IPS-18a (cell line): ENCODE data around the gene FAAP20.

Experiments used
- H3K27ac ChIP-seq: one replicate; pipeline ENCODE4 v1.5.1; 2013; ENCODE audit warnings: low read length
- H3K27me3 ChIP-seq: one replicate; pipeline ENCODE4 v1.6.1; 2013; ENCODE audit warnings: mild to moderate bottlenecking, low read length; ENCODE audit not compliant: control insufficient read depth, insufficient read depth
- H3K36me3 ChIP-seq: one replicate; pipeline ENCODE4 v1.6.1; 2013; ENCODE audit warnings: low read depth, low read length; ENCODE audit not compliant: control insufficient read depth
- H3K4me1 ChIP-seq: one replicate; pipeline ENCODE4 v1.6.1; 2013; ENCODE audit warnings: low read depth, low read length; ENCODE audit not compliant: control insufficient read depth
- H3K4me3 ChIP-seq: one replicate; pipeline ENCODE4 v1.5.1; 2013; ENCODE audit warnings: low read length
- H3K9ac ChIP-seq: one replicate; pipeline ENCODE4 v1.6.1; 2013; ENCODE audit warnings: mild to moderate bottlenecking, low read length, moderate library complexity
- H3K9me3 ChIP-seq: one replicate; pipeline ENCODE4 v1.6.1; 2013; ENCODE audit warnings: low read depth, low read length; ENCODE audit not compliant: control insufficient read depth

Gene FAAP20

DNA sequence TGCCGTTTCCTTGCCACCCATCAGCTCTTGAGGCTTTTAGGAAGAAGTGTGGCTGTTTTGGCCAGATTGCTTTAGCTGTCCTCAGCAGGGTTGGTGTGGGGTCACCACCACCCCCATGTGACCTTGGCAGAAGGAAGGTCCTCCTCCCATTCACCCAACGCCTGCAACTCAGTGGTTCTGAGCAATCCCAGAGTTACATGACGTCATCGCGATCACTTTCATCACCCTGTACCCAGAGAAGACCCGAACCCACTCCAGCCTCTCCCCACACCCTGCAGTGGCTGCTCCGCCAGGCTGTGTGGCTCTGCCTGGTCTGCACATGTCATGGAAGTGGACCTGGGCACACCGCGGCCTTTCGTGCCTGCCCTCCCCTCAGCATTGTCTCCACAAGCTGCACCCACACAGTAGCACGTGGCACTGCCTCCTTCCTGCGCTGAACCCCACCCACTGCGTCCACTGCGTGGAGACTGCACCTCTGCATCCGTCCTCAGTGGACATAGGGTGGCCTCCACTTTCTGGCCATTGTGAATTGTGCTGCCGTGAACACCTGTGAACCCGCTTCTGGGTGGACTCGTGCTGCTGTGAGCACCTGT lies 16.5 kb downstream of the FAAP20 start:
- no peaks in the 10 kb centered on the region for H3K9me3 ChIP-seq
- H3K27ac ChIP-seq, result no peak overlapping the region
- H3K36me3 ChIP-seq, result no peaks in the 10 kb centered on the region
- no peaks in the 10 kb centered on the region for H3K27me3 ChIP-seq
- H3K4me3 ChIP-seq, result no peak overlapping the region
- no peak overlapping the region for H3K9ac ChIP-seq
- no peaks in the 10 kb centered on the region for H3K4me1 ChIP-seq

- Histone ChIP-seq H3K9ac (no peak overlapping the region), H3K4me3 (no peak overlapping the region), H3K27me3 (no peaks in the 10 kb centered on the region), H3K27ac (no peak overlapping the region), H3K36me3 (no peaks in the 10 kb centered on the region), H3K9me3 (no peaks in the 10 kb centered on the region), H3K4me1 (no peaks in the 10 kb centered on the region)
Measured at GRCh38 chr1:2177541-2177940, 17.0 kb downstream of the FAAP20 start.

DNA sequence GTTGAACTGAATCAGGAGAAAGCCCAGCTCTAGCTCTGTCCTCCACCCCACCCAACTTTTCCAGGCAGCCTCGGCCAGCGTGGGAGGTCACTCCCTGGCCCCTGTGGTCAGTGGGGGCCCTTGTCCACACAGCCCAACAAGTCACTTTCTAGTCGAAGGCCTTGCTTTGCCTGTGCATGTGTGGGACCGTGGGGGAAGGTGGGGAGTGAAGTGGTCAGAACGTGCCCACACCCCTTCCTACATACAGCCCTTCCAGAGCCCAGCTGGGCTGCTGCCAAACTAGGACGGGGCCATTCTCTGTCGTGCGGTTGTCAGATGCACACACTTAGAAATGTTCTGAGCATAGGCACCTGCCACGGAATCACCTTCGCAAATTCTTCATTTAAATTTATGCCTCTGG lies 18.0 kb downstream of the FAAP20 start:
- no peak overlapping the region for H3K4me3 ChIP-seq
- no peak overlapping the region for H3K27ac ChIP-seq
- H3K9ac ChIP-seq, result no peak overlapping the region
- no peaks in the 10 kb centered on the region for H3K9me3 ChIP-seq
- peaks cover 5% of the 10 kb centered on the region for H3K36me3 ChIP-seq
- H3K27me3 ChIP-seq, result no peaks in the 10 kb centered on the region
- no peaks in the 10 kb centered on the region for H3K4me1 ChIP-seq

DNA sequence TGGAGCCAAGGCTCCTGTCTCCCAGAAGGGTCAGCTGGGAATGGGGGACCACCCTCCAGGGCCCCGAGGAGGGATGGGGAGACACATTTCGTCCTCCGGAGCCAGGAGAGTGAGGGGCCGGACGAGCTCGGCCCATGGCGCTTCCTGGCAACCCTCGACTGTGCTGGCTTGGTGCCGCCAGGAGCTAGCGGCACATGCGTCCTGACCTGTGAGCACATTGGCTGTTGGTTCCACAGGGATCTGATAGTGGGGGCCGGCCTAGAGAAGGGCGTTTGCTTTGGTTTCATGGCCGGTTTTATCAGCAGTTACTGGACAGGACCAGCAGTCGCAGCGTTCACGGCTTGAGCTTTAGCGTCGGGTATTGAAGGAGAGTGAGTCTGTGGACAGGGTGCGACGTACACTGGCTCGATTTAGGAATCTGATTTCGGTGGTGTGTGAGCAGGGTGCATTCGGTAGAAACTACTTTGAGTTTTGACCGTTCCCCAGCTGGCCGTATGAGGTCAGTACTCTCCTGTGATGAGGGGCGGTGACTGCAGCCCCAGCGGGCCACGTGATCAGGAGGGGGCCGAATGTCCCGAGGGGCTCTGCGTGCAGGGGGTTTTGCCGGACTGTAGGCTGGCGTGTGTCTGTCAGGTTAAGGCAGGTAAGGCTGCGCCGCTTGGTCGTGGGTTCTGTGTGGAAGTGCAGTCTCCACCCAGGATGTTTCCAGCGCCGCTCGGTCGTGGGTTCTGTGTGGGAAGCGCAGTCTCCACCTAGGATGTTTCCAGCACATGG lies 18.7 kb downstream of the FAAP20 start:
- Histone ChIP-seq H3K36me3 (peaks cover 5% of the 10 kb centered on the region), H3K4me1 (no peaks in the 10 kb centered on the region), H3K4me3 (no peak overlapping the region), H3K27me3 (no peaks in the 10 kb centered on the region), H3K9me3 (no peaks in the 10 kb centered on the region), H3K27ac (no peak overlapping the region), H3K9ac (no peak overlapping the region)

DNA sequence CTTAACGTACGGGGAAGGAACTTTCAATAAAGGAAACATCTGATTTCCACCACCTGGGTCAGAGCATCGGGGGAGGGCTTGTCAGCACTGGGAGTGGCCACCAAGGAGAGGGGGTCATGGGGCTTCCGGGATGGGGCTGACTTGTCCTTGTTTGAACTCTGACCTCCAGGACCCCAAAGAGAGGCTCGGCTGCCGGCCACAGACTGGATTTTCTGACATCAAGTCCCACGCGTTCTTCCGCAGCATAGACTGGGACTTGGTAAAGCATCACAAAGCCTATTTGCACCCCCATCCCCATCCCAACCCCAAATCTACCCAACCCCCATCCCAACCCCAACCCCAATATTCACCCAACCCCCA lies 19.5 kb downstream of the FAAP20 start:
- Histone ChIP-seq H3K9me3 (no peaks in the 10 kb centered on the region), H3K4me1 (no peaks in the 10 kb centered on the region), H3K27ac (no peak overlapping the region), H3K36me3 (peaks cover 5% of the 10 kb centered on the region), H3K4me3 (no peak overlapping the region), H3K9ac (no peak overlapping the region), H3K27me3 (no peaks in the 10 kb centered on the region)

DNA sequence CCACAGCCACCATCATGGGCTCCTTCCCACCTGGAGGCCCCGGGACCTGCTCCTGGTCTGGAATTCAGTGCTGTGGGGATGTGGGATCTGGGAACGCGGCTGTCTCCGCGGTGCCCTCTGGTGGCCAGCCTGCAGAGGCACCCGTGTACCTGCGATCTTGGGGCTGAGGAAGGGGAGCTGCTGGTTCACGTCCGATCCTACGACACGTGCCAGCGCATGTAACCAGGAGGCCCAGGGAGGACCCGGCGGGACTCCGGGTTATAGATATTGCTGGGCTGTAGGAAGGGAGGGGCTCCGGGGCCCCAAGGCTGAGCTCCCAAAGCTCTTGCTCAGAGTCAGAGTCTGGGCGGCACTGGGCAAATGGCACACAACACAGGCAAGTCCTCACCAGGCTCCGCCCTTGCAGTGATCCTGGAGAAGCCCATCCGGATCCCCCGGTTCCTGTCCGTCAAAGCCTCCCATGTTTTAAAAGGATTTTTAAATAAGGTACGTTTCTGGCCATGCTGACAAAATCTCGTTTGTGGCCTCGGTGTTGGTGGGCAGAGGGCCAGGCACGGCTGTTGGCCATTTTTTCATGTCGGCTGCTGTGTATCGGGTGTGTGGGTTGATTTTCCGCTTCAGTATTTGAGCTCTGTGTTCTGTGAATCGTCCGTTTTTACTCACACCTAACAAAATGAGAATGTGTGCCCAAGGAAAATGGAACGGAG lies 20.1 kb downstream of the FAAP20 start:
- Histone ChIP-seq H3K9me3 (no peaks in the 10 kb centered on the region), H3K4me1 (no peaks in the 10 kb centered on the region), H3K9ac (no peak overlapping the region), H3K4me3 (no peak overlapping the region), H3K27ac (no peak overlapping the region), H3K36me3 (peaks cover 5% of the 10 kb centered on the region), H3K27me3 (no peaks in the 10 kb centered on the region)

DNA sequence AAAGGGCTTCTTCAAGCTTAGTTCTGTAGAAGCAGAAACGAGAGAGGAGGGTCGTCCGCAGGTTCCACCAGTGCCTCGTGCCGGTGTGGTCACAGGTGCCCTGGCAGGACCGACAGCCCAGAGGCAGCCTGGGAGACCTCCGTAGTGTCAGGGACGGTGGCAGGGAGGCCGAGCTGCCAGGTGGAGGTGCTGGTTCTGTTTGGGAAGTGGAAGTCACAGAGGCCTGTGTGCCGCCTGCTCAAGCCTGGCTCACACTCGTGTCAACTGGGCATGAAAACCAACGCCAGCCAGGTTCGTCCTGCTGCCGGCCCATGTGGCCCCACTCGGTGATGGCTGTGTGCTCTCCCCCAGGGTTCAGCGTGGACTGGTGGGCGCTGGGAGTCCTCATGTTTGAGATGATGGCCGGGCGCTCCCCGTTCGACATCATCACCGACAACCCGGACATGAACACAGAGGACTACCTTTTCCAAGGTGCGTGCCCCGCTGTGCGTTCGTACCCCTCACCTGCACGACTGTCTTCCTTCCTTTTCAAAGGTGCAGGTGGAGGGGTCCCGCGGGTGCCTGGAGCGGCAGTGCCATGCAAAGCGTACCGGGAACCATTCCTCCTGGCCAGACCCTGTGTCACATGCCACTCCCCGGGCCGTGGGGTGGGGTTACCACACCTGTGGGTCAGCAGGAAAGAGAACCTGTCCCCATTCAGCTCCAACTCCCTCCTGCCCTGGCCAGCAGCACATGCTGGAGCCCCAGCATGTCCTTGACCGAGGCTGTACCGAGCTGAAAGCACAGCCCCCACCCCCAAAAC lies 20.8 kb downstream of the FAAP20 start:
- Histone ChIP-seq H3K27me3 (no peaks in the 10 kb centered on the region), H3K36me3 (peaks cover 5% of the 10 kb centered on the region), H3K9me3 (no peaks in the 10 kb centered on the region), H3K4me1 (no peaks in the 10 kb centered on the region), H3K27ac (no peak overlapping the region), H3K9ac (no peak overlapping the region), H3K4me3 (no peak overlapping the region)

- peaks cover 5% of the 10 kb centered on the region for H3K36me3 ChIP-seq
Measured at GRCh38 chr1:2172551-2173146, 21.9 kb downstream of the FAAP20 start.

DNA sequence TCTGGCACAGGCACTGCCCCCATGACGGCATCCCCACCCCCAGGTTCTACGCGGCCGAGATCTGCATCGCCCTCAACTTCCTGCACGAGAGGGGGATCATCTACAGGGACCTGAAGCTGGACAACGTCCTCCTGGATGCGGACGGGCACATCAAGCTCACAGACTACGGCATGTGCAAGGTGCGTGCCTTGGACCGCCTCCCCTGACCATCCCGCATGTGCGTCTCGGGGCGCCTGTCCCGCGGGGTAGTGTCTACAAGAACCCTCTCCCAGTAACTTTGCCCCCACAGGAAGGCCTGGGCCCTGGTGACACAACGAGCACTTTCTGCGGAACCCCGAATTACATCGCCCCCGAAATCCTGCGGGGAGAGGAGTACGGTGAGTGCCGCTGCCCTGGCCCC lies 22.6 kb downstream of the FAAP20 start:
- Histone ChIP-seq H3K4me1 (no peaks in the 10 kb centered on the region), H3K9ac (no peak overlapping the region), H3K27me3 (no peaks in the 10 kb centered on the region), H3K36me3 (peaks cover 5% of the 10 kb centered on the region), H3K4me3 (no peak overlapping the region), H3K27ac (no peak overlapping the region), H3K9me3 (no peaks in the 10 kb centered on the region)

More at GRCh38 chr1:2172551-2173146, 21.9 kb downstream of the FAAP20 start:
- Histone ChIP-seq H3K9me3 (no peaks in the 10 kb centered on the region), H3K27ac (no peak overlapping the region), H3K27me3 (no peaks in the 10 kb centered on the region), H3K4me3 (no peak overlapping the region), H3K4me1 (no peaks in the 10 kb centered on the region), H3K9ac (no peak overlapping the region)

DNA sequence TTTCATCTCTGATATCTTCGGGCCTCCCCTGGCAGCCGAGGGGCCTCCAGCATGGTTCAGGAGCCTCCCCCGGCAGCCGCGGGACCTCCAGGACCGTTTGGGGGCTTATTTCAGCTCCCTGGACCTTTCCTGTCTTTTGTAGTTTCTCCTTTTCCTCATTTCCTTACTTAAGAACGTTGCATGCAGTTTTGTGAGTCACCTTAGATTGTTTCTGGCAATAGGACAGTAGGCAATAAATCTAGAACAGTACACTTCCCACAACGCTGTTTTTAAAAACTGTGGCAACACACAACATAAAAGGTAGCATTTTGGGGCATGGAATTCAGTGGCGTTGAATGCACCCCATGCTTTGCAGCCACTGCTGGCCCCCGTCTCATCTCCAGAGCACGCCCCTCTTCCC lies 24.4 kb downstream of the FAAP20 start:
- Histone ChIP-seq H3K27ac (no peak overlapping the region), H3K27me3 (no peaks in the 10 kb centered on the region), H3K9ac (no peak overlapping the region)

GRCh38 chr1:2169200-2169836 lies 25.3 kb downstream of the FAAP20 start:
- Histone ChIP-seq H3K36me3 (peaks cover 5% of the 10 kb centered on the region), H3K9me3 (no peaks in the 10 kb centered on the region), H3K27me3 (no peaks in the 10 kb centered on the region), H3K4me3 (no peak overlapping the region), H3K9ac (no peak overlapping the region), H3K4me1 (no peaks in the 10 kb centered on the region), H3K27ac (no peak overlapping the region)

More for the DNA sequence above, 24.4 kb downstream of the FAAP20 start:
- H3K9me3 ChIP-seq, result no peaks in the 10 kb centered on the region
- no peaks in the 10 kb centered on the region for H3K4me1 ChIP-seq
- H3K36me3 ChIP-seq, result peaks cover 5% of the 10 kb centered on the region
- no peak overlapping the region for H3K4me3 ChIP-seq
